Femur (tissue), 1 donor: ENCODE data around the gene PLEKHG4B.
"Not testable (repeated sequence)": the region's sequence is repeated elsewhere in the genome, so short reads cannot be mapped to it uniquely, and the experiment has no call there.

Experiments
- DNase-seq: peaks from one replicate; pipeline ENCODE4 v3.0.0-alpha.2; 2017

PLEKHG4B gene

GRCh38 chr5:96976-97660 lies 5.2 kb downstream of the PLEKHG4B start:
- DNase-seq = no peak

GRCh38 chr5:99815-100214 lies 7.8 kb downstream of the PLEKHG4B start:
- no peak for DNase-seq

DNA sequence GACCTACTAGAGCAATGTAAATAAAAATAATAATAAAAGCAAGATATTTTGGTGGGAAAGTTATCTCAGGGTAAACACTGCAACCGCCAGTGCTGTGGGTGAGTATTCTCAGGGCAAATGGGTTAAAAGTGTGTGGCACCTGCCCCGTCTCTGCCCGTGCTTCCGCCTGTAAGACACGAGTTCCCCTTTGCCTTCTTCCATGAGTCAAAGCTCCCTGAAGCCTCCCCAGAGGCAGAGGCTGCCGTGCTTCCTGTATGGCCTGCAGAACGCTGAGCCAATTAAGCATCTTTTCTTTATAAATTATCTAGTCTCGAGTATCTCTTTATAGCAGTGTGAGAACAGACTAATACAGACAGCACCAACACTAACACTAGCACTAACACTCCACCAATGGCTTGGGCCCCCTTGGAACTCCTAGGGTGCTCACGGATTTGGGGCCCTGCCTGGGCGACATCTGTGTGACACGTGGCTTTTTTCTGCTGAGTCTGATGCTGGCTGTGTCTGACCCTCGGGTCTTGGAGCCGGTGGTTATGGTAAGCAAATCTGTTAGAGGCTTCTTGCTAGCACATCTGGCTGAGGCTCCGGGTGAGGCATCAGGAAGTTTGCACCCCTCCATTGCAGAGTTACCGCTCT lies 10.6 kb downstream of the PLEKHG4B start:
- DNase-seq = no peak

GRCh38 chr5:104106-104505 lies 12.1 kb downstream of the PLEKHG4B start:
- DNase-seq = not testable (repeated sequence)

DNA sequence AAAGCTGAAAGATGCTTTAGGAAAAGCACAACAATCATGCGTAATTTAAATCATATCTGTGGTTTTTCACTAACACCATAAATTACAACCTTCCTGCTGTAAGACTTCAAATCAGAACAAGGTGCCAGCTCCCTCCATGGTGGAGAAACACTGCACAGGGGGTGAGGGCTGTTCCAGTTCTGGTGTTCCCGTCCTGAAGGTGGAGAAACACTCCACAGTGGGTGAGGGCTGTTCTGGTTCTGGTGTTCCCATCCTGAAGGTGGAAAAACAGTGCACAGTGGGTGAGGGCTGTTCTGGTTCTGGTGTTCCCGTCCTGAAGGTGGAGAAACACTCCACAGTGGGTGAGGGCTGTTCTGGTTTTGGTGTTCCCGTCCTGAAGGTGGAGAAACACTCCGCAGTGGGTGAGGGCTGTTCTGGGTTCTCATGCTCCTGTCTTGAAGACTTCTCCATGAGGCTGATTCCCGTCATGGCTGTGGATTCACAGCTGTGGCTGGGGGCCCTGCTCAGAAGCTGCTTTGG lies 12.9 kb downstream of the PLEKHG4B start:
- no peak for DNase-seq

- DNase-seq = no peak
These were observed 13.6 kb downstream of the PLEKHG4B start for GRCh38 chr5:105504-106070.

GRCh38 chr5:106587-106986 lies 14.6 kb downstream of the PLEKHG4B start:
- DNase-seq = no peak

DNA sequence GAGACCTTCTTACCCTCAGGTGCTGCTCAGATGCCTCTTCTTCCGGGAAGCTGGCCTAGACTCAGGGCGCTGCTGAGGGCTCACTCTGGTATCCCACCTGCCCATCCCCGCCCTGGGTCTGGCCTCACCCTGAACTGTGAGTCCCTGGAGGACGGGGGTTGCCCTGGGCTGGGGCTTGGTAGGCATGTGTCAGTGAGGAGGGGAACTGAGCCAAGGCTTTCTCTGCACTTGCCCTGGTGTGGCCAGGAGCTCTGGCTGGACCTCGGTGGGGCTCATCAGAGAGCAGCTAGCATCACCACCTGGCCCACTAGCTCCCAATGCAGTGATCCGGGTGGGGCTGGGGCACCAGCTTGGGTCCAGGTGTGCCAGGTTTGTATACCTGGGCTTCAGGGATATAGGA lies 15.6 kb downstream of the PLEKHG4B start:
- DNase-seq = no peak

- DNase-seq = no peak
These were observed 17.9 kb downstream of the PLEKHG4B start for GRCh38 chr5:109826-110225.

- DNase-seq = no peak
These were observed 18.4 kb downstream of the PLEKHG4B start for GRCh38 chr5:110270-110888.

GRCh38 chr5:111171-111570 lies 19.2 kb downstream of the PLEKHG4B start:
- DNase-seq = no peak

- DNase-seq = no peak
These were observed 27.6 kb downstream of the PLEKHG4B start for GRCh38 chr5:119486-120097.

DNA sequence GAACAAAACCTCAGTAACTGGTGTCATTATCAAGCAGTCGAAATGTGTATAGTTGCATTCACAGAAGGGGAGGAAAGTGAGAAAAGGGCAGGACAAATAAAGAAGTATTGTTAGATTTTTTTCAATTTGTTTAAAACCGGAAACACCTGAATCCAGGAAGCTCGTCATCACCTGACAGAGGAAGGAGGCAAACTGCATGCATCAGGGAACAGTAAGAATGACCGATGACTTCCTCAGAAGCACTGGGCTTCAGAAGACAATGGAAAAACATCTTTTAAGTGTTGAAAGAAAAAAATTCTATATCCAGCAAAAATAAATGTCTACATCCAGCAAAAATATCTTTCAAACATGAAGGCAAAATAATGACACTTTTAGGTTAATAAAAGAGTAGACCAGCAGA lies 29.5 kb downstream of the PLEKHG4B start:
- no peak for DNase-seq

GRCh38 chr5:125815-126214 lies 33.8 kb downstream of the PLEKHG4B start:
- DNase-seq = no peak

- DNase-seq = no peak
These were observed 34.8 kb downstream of the PLEKHG4B start for GRCh38 chr5:126806-127205.

DNA sequence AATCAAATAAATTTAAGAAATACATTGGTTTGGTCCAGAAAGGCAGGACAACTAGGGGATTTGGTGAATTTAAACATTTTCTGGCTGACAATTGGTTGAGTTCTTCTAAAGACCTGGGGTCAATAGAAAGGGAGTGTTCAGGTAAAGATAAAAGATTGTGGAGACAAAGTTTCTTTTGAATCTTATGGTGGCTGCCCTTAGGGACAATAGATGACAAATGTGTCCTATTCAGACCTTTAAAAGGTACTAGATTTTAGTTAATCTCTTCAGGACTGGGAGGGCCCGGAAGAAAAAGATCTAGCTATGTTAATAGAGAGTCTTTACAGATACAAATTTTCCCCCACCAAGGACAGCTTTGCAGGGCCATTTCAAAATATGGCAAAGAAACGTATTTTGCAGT lies 35.9 kb downstream of the PLEKHG4B start:
- DNase-seq = no peak

DNA sequence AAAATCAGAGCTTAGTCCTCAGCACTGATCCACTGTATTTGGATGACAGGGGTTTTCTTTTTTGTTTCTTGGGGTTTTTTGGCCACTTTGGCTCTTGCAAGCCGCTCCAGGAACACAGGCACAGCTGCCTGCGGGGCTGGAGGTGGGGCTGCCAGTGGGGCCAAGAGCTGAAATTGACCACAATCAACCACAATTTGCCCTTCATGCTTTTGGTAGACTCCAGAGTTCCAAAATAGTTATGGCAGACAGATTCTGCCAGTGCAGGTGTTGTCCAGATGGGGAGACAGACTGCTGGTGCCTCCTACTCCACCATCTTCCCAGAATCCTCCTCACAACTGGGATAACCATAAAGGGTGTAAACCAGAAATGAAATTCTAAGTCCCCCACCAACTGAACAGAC lies 36.5 kb downstream of the PLEKHG4B start:
- DNase-seq = no peak

GRCh38 chr5:129148-129547 lies 37.2 kb downstream of the PLEKHG4B start:
- DNase-seq = no peak

GRCh38 chr5:129820-130219 lies 37.9 kb downstream of the PLEKHG4B start:
- no peak for DNase-seq

- no peak for DNase-seq
These were observed 38.7 kb downstream of the PLEKHG4B start for GRCh38 chr5:130601-131131.

- no peak for DNase-seq
These were observed 44.9 kb downstream of the PLEKHG4B start for GRCh38 chr5:136901-137300.

DNA sequence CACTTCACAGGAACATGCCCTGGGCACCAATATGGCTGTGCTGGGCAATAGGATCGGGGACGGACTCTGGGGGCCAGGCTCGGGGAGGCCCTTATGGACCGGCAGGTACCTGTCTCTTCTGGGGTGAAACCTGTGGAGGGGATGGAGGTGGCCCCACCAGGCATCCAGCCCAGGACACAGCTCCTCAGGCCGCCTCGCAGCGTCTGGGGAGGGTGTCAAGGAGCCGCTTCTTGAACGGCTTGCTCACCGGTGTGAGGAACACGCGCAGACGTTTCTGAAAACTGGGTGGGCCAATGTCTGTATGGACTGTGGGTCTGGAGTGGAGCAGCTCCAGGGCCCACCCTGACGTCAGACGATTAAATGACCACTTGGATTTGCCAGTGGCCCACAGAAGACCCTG lies 45.8 kb downstream of the PLEKHG4B start:
- no peak for DNase-seq

- no peak for DNase-seq
These were observed 47.0 kb downstream of the PLEKHG4B start for GRCh38 chr5:138936-139335.
